GM19438 (cell line): ENCODE results near the gene CASZ1.

ENCODE experiments used
- ATAC-seq: cut with Tn5 transposase; IDR thresholded peaks from one replicate; pipeline ENCODE4 v1.9.1; 2021; ENCODE audit warnings: low read depth; ENCODE audit not compliant: unreplicated experiment

The CASZ1 gene

DNA sequence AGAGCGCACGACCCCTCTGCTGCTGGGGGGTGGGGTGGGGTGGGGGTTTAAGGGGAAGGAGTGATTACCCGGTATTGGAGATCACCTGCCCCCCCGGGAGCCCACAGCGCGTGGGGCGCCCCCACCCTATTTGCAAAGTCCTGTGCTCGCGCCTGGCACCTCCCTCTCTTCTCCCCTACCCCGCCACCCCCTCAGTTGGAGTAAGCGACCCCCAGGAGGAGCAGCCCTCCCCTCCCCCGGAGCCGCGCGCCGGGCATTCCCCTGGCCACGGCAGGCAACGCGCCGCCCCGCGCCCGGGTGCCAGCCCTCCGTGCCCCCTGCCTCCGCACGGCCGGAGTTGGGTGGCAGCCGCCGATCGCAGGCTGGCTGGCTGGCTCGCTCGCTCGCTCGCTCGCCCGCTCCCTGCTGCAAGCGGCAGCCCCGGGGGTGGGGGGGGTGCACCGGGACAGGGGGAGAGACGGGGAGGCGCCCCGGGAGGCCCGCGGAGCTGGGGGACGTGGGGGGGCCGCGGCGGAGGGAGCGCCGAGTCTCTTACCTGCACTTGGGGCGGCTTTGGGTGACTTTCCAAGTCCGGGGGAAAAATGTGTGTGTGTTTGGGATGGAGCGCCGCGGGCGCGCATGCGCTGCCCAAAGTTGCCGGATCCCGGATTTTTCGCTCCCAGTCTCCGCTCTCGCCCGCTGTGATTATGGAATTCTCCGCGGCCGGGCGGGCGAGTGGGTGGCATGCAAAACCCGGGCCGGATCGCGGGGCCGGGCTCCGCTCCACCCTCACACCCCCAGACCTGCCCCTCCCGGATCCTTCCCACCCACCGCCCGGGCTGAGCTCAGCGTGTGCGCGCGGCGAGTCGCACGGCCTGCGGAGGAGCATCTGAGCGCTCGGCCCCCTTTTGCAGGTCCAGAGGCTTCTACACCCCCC, at the start of gene CASZ1:
TSS of gene CASZ1 (minus strand) at position 618 of the 916 bp plus-strand sequence. CDS start 102,757 bp downstream, outside the sequence.
- no peak for ATAC-seq

DNA sequence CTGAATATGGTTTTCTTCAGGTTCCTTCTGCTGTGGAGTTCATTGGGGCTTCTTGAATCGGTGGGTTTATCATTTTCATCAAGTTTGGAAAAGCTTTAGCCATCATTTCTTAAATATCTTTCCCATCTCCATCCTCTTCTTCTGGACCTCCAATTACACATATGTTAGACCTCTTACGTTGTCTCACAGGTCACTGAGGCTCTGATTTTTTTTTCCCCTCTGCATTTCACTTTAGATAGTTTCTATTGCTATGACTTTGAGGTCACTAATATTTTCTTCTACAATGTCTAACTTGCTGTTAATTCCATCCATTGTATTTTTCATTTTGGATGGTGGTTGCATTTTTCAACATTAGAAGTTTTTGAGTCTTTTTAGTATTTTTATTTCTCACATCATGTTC, 47.3 kb upstream of the CASZ1 start:
- ATAC-seq = no peak

DNA sequence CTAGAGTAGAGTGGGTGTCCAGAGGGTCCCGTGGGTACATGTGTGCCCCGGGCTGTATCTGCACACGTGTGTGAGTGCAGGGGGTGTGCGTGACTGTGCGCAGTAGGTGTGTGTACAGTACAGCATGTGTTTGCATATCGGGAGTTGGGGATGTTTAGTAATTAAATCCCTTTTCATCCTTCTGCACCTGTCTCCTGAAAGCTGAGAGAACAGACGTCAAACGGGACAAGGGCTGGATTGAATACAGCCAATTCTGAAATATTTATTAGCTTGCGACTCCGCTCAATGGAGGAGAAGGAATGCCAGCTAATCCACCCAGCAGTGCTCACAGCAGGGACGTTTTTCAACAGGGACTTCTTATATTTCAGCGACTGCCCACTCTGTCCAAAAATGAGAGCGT, 44.7 kb upstream of the CASZ1 start:
- ATAC-seq = no peak

GRCh38 chr1:10839188-10839770, 42.8 kb upstream of the CASZ1 start:
- ATAC-seq = no peak

GRCh38 chr1:10838541-10838940, 42.1 kb upstream of the CASZ1 start:
- ATAC-seq = no peak

DNA sequence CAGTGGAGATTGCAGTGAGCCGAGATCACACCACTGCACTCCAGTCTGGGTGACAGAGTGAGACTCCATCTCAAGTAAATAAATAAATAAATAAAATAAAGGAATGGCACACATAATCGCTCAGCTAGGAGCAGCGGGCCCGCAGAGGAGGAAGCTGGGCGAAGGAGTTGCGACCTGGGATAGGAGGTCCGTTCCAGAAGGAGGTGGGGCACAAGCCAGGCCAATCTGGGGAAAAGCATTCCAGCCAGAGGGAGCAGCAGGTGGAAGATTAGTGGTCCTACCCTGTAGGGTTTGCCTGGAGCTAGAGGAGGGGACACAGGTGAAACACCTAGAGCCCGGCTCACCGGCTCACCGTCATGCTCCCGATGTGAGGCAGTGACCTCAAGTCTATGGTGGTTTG, 40.3 kb upstream of the CASZ1 start:
- no peak for ATAC-seq

DNA sequence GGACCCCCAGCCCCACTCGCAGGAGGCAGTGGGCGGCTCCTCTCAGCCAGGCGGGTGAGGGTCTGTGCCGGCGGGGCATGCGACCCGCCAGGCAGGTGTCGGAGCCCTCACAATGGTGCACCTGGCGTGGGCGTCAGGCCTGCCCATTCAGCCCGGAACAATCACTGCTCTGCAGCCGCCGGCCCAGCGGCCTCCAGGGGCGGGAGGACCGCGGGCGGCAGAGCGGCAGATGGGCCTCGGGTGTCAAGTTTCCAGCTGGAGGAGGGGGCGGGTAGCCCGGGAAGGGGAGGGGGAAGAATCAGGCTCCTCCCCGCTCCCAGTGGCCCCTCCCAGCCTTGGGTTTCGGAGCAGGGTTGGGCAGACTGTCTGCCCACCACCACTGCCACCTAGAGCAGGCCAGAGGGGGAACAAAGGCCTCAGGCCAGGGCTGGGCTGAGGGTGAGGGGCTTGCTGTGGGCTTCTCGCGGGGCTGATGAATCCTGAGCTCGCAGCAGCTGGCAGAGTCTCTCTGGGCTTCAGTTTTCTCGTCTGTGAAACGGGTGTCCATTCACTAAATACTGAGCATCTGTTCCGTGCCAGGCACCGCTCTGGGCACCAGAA, 39.5 kb upstream of the CASZ1 start:
- ATAC-seq = no peak

DNA sequence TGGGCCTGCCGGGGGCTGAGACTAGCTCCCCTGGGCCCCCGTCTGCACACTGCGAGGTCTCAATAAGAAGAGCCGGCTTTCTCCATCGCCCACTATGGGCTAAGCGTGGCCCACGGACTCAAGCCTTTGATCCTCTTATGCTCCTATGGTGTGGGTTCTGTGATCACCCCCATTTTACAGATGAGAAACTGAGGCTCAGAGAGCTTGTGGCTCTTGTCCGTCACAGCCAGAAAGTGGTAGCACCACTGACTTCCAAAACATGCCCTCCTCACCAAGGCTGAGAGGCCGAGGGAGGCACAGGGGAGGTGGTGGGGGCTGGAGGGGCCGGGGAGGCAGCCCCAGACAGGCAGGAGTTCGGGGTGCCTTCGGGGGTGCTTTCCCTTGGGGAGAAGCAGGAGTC, 39.0 kb upstream of the CASZ1 start:
- ATAC-seq = no peak

GRCh38 chr1:10834770-10835412, 38.4 kb upstream of the CASZ1 start:
- ATAC-seq = no peak

DNA sequence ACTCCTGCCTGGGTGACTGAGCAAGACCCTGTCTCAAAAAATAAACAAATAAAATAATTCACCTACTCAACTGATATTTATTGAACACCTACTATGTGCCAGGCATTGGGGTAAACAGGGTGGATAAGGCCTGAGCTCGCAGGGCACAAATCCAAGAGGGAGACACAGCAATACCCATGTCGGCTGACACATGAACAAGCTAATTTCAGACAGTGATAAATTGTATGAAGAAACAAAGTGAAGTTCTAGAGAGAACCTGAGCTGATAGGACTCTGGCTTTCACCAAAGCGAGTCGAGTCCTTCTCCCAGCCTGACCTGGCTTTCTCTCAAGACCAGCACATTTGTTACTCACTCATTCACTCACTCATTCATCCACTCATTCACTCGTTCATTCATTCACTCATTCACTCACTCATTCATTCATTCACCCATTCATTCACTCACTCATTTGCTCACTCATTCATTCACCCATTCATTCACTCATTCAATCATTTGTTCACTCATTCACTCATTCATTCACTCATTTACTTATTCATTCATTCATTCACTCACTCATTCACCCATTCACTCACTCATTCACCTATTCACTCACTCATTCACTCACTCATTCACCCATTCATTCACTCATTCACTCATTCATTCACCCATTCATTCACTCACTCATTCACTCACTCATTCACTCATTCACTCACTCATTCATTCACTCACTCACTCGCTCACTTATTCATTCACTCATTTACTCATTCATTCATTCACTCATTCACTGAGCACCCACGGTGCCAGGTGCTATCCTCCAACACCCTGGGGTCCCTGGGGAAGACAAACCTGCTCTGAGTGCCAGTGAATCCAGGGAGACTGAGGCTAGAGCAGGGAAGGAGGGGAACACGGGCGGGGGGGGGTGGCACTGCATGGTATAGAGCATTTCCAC, 37.4 kb upstream of the CASZ1 start:
- no peak for ATAC-seq

- no peak for ATAC-seq
Observed at GRCh38 chr1:10832703-10833102, 36.3 kb upstream of the CASZ1 start.

GRCh38 chr1:10830961-10831668, 34.7 kb upstream of the CASZ1 start:
- ATAC-seq = no peak

DNA sequence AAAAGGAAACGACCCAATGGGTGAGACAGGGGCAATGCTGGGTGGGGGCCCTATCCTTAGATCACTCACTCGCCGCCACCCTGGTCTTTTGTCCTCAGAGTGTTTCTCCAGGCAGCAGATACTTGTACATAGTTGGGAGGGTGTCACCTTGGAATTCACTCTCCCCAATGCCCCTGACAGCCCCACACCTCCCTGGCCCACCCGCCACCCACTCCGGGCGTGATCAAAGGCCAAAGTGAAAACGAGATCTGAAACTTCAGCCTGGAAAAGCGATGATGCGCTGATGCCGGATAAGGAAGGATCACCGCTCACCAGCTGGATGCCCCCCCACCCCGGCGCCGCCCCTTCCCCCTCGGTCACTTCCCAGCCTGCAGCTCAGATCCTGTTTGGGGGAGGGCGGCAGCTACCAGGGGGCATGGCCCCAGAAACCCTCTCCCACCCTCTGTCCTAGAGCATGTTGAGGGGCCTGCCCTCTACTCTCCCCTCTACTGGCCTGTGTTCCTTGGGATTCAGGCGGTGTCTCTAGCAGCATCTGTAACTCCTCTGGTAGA, 33.6 kb upstream of the CASZ1 start:
- no peak for ATAC-seq

- no peak for ATAC-seq
Observed at GRCh38 chr1:10829067-10829818, 32.8 kb upstream of the CASZ1 start.

- ATAC-seq = no peak
Observed at GRCh38 chr1:10827377-10828333, 31.2 kb upstream of the CASZ1 start.

- ATAC-seq = no peak
Observed at GRCh38 chr1:10825592-10825991, 29.1 kb upstream of the CASZ1 start.

- ATAC-seq = no peak
Observed at GRCh38 chr1:10824821-10825540, 28.5 kb upstream of the CASZ1 start.
